ENCODE measurements around the gene POLL. TPM values are rescaled to one million over a fixed set of nuclear protein-coding genes. Genes with fewer than 3 reads are reported as not detected.

POLL gene
- total RNA-seq, 3 donors from 2014 or later (not counting 1 experiment from before 2014, with no cell fraction given): 22.8 to 31.4 (median 26.1) TPM

- intact Hi-C loops (cut with micrococcal nuclease): no loop called here
- Histone ChIP-seq H3K27ac (ENCODE audit: low read length) (no peak overlapping the region), H3K27me3 (ENCODE audit: control insufficient read depth, insufficient read depth, low read length) (peaks cover 24% of the 10 kb centered on the region), H3K4me1 (ENCODE audit: control insufficient read depth, insufficient read depth, low read length) (peaks cover 18% of the 10 kb centered on the region), H3K36me3 (ENCODE audit: control insufficient read depth, insufficient read depth, low read length) (no peaks in the 10 kb centered on the region), H3K4me3 (ENCODE audit: low read length) (no peak overlapping the region), H3K9me3 (ENCODE audit: control insufficient read depth, insufficient read depth, low read length) (no peaks in the 10 kb centered on the region)
- Mint-ChIP-seq H3K27me3 (ENCODE audit: low read depth in 2 of 2) (peaks cover 23 to 29% of the 10 kb centered on the region in 2 donors), H3K27ac (no peak overlapping the region), H3K36me3 (no peaks in the 10 kb centered on the region), H3K4me1 (peaks cover 6 to 15% of the 10 kb centered on the region in 2 donors), H3K4me3 (peak overlapping the region; percentile 45), H3K9me3 (no peaks in the 10 kb centered on the region)
- DNase-seq (no peak), ATAC-seq (no peak)
- WGBS (ENCODE audit: insufficient coverage): 90% methylated on average over 8 of the region's 8 CpGs
- no peak for TF ChIP-seq CTCF (IDR thresholded peaks at IDR 0.05)
Measured at GRCh38 chr10:101571271-101571925, 16.7 kb downstream of the POLL start.

- peak overlapping the region; percentile 45 for H3K4me3 Mint-ChIP-seq
- H3K27ac ChIP-seq (ENCODE audit: low read length): no peak overlapping the region
Measured at GRCh38 chr10:101570428-101571270, 17.4 kb downstream of the POLL start.

DNA sequence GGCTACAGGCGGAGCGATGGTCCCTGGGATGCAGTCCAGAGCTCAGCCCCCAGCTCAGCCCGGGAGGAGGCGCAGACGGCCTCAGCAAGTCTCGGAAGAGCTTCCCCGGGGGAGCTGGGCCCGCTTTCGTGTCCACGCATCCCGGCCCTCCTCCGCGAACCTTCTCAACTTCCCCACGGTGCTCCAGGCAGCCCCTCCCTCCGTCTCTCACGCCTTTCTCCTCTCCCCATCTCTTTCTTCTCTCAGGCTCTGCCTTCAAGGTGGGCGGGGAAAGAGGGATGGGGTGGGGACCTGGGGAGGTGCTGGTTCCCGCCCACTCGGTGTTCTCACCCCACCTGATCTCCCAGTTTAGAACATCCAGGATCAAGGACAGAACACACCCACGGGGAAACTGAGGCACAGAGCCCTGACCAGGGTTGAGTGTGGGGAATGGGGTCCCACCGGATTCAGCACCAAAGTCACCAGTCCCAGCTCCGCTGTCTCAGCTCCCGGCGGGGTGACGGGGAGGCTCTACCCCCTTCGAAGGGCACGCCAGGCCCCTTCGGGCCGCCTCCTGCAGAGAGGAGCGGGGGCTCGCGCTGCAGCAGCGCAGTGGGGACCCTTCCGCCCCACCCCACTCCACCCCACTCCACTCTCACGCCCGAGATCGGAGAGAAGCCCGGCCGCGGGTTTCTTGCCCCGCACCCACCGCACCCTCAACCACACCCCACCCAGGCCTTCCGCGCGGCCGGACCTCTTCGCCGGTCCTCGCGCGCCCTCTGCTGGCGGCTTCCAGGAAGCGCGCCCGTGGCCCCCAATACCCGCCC, 18.2 kb downstream of the POLL start:
- Mint-ChIP-seq H3K4me1 (peaks cover 6 to 15% of the 10 kb centered on the region in 2 donors), H3K27ac (no peak overlapping the region), H3K27me3 (ENCODE audit: low read depth in 2 of 2) (peaks cover 36 to 40% of the 10 kb centered on the region in 2 donors), H3K36me3 (no peaks in the 10 kb centered on the region), H3K9me3 (no peaks in the 10 kb centered on the region), H3K4me3 (peak overlapping the region; percentile 55)
- TF ChIP-seq CTCF (IDR thresholded peaks at IDR 0.05): peak; percentile 85
- no peaks in the 10 kb centered on the region for H3K36me3 ChIP-seq (ENCODE audit: control insufficient read depth, insufficient read depth, low read length)
- H3K9me3 ChIP-seq (ENCODE audit: control insufficient read depth, insufficient read depth, low read length): no peaks in the 10 kb centered on the region
- intact Hi-C loops (cut with micrococcal nuclease): loop anchor here (1.0 kb wide), 4 partner anchors 34 to 409 kb away; no protein-coding TSS in a partner anchor
- peaks cover 34% of the 10 kb centered on the region for H3K27me3 ChIP-seq (ENCODE audit: control insufficient read depth, insufficient read depth, low read length)
- 2% methylated on average over 51 of the region's 56 CpGs for WGBS (ENCODE audit: insufficient coverage)
- DNase-seq (peak; percentile 86 to 88), ATAC-seq (peak; percentile 90 to 98 (median 94))
- H3K4me3 ChIP-seq (ENCODE audit: low read length): peak overlapping the region; percentile 62
- no peak overlapping the region for H3K27ac ChIP-seq (ENCODE audit: low read length)
- peaks cover 18% of the 10 kb centered on the region for H3K4me1 ChIP-seq (ENCODE audit: control insufficient read depth, insufficient read depth, low read length)

More at GRCh38 chr10:101570428-101571270, 17.4 kb downstream of the POLL start:
- TF ChIP-seq CTCF (IDR thresholded peaks at IDR 0.05): peak; percentile 14
- Mint-ChIP-seq H3K27ac (no peak overlapping the region), H3K9me3 (no peaks in the 10 kb centered on the region), H3K27me3 (ENCODE audit: low read depth in 2 of 2) (peaks cover 28 to 33% of the 10 kb centered on the region in 2 donors), H3K36me3 (no peaks in the 10 kb centered on the region), H3K4me1 (peaks cover 6 to 15% of the 10 kb centered on the region in 2 donors)
- intact Hi-C loops (cut with micrococcal nuclease): loop anchor here (1.0 kb wide), 4 partner anchors 34 to 409 kb away; no protein-coding TSS in a partner anchor
- Histone ChIP-seq H3K27me3 (ENCODE audit: control insufficient read depth, insufficient read depth, low read length) (peaks cover 31% of the 10 kb centered on the region), H3K9me3 (ENCODE audit: control insufficient read depth, insufficient read depth, low read length) (no peaks in the 10 kb centered on the region), H3K4me1 (ENCODE audit: control insufficient read depth, insufficient read depth, low read length) (peaks cover 18% of the 10 kb centered on the region), H3K36me3 (ENCODE audit: control insufficient read depth, insufficient read depth, low read length) (no peaks in the 10 kb centered on the region), H3K4me3 (ENCODE audit: low read length) (peak overlapping the region; percentile 24)
- DNase-seq (no peak), ATAC-seq (peak in 2 of 3 donors; percentile 4 to 5)
- WGBS (ENCODE audit: insufficient coverage): 15% methylated on average over 37 of the region's 37 CpGs

Data from natural killer cell (primary cell).